DND-41 (cell line): ENCODE data around the gene IFT20.

Experiments used
- ATAC-seq: fragments of 200-7000 bp; cut with Tn5 transposase; 3 replicates; pipeline ENCODE4 v1.9.1; 2021; ENCODE audit warnings: low read depth; ENCODE audit not compliant: insufficient read depth
- DNase-seq: peaks from one replicate; pipeline ENCODE4 v3.0.0-alpha.2; 2020
- H2AFZ ChIP-seq: 2 replicates; pipeline ENCODE4 v1.6.0; 2012; ENCODE audit warnings: low read depth, low read length
- H3K27ac ChIP-seq: 2 replicates; pipeline ENCODE4 v1.5.1; 2012; ENCODE audit warnings: low read length, inconsistent platforms
- H3K27me3 ChIP-seq: fragments of 200-600 bp; sonication (generic); 2 replicates; pipeline ENCODE4 v1.6.0; 2012; ENCODE audit warnings: low read length, mild to moderate bottlenecking, inconsistent platforms; ENCODE audit not compliant: insufficient read depth, poor library complexity
- H3K36me3 ChIP-seq: 2 replicates; pipeline ENCODE4 v1.5.1; 2012; ENCODE audit warnings: low read length, inconsistent platforms; ENCODE audit not compliant: insufficient read depth
- H3K4me1 ChIP-seq: 2 replicates; pipeline ENCODE4 v1.5.1; 2012; ENCODE audit warnings: mild to moderate bottlenecking, low read length; ENCODE audit not compliant: insufficient read depth
- H3K4me2 ChIP-seq: 2 replicates; pipeline ENCODE4 v1.6.0; 2012; ENCODE audit warnings: mild to moderate bottlenecking, moderate library complexity, low read length, inconsistent platforms; ENCODE audit not compliant: insufficient read depth
- H3K4me3 ChIP-seq, 2 experiments: fragments of 200-600 bp in 1 of 2; shearing (Covaris generic) in 1 of 2; 2 replicates each; pipeline ENCODE4 v1.5.1; 2012 to 2016; ENCODE audit warnings: inconsistent platforms in 2 of 2, low read length in 2 of 2, mild to moderate bottlenecking in 2 of 2, low read depth in 1 of 2, moderate library complexity in 1 of 2
- H3K79me2 ChIP-seq: 2 replicates; pipeline ENCODE4 v1.6.0; 2012; ENCODE audit warnings: low read length, inconsistent platforms; ENCODE audit not compliant: insufficient read depth
- H3K9ac ChIP-seq: 2 replicates; pipeline ENCODE4 v1.6.0; 2012; ENCODE audit warnings: low read depth, mild to moderate bottlenecking, inconsistent platforms, low read length, moderate library complexity
- H3K9me3 ChIP-seq: 2 replicates; pipeline ENCODE4 v1.5.1; 2012; ENCODE audit warnings: low read length, moderate library complexity, mild to moderate bottlenecking, inconsistent platforms; ENCODE audit not compliant: insufficient read depth, severe bottlenecking
- H4K20me1 ChIP-seq: 2 replicates; pipeline ENCODE4 v1.6.0; 2012; ENCODE audit warnings: low read length; ENCODE audit not compliant: insufficient read depth
- CTCF ChIP-seq: IDR thresholded peaks from 2 replicates; pipeline ENCODE4 v1.5.1; 2012; ENCODE audit warnings: borderline replicate concordance, low read length, moderate library complexity, mild to moderate bottlenecking; ENCODE audit not compliant: poor library complexity, severe bottlenecking; ENCODE audit errors: extremely low read depth
- EZH2 ChIP-seq: IDR thresholded peaks from 3 replicates; pipeline ENCODE4 v1.6.1; 2012; ENCODE audit warnings: borderline replicate concordance, low read depth, mild to moderate bottlenecking, moderate library complexity, low read length, inconsistent platforms; ENCODE audit not compliant: severe bottlenecking

The IFT20 gene

GRCh38 chr17:28365487-28365886 is 30.2 kb upstream of the IFT20 start:
- Histone ChIP-seq H3K9ac (no peak overlapping the region), H3K27ac (no peak overlapping the region), H3K9me3 (no peaks in the 10 kb centered on the region), H3K4me3 (no peak overlapping the region), H4K20me1 (peaks cover 4% of the 10 kb centered on the region), H3K4me1 (no peaks in the 10 kb centered on the region), H3K27me3 (no peaks in the 10 kb centered on the region), H3K4me2 (no peak overlapping the region), H3K36me3 (peaks cover 25% of the 10 kb centered on the region), H2AFZ (no peak overlapping the region), H3K79me2 (no peaks in the 10 kb centered on the region)
- DNase-seq (no peak), ATAC-seq (no peak)
- TF ChIP-seq EZH2 = no peak
- no peak for TF ChIP-seq CTCF

GRCh38 chr17:28364665-28365363 is 29.5 kb upstream of the IFT20 start, which contains the start of gene SEBOX:
TSS of gene SEBOX (minus strand) at chr17:28365199. CDS start at chr17:28365151, 48 bp downstream.
- no peaks in the 10 kb centered on the region for H3K27me3 ChIP-seq
- no peak within 1 kb of the TSS for H3K4me3 ChIP-seq
- peaks cover 4% of the 10 kb centered on the region; the same call in 1 of the 2 replicates for H4K20me1 ChIP-seq
- no peaks in the 10 kb centered on the region for H3K9me3 ChIP-seq
- no peak within 1 kb of the TSS for H3K27ac ChIP-seq
- ATAC-seq = no peak
- DNase-seq = no peak
- no peak within 1 kb of the TSS for H2AFZ ChIP-seq
- H3K36me3 ChIP-seq = peaks cover 31% of the 10 kb centered on the region
- no peaks in the 10 kb centered on the region for H3K4me1 ChIP-seq
- H3K9ac ChIP-seq = no peak within 1 kb of the TSS
- H3K79me2 ChIP-seq = no peaks in the 10 kb centered on the region
- TF ChIP-seq EZH2 = no peak
- no peak for TF ChIP-seq CTCF
- H3K4me2 ChIP-seq = no peak within 1 kb of the TSS

GRCh38 chr17:28363776-28364650 is 28.7 kb upstream of the IFT20 start:
- Histone ChIP-seq H3K9me3 (no peaks in the 10 kb centered on the region), H4K20me1 (peaks cover 4% of the 10 kb centered on the region; the same call in 1 of the 2 replicates), H3K27ac (no peak overlapping the region), H3K4me2 (no peak overlapping the region), H3K27me3 (no peaks in the 10 kb centered on the region), H3K9ac (no peak overlapping the region), H3K36me3 (peaks cover 37% of the 10 kb centered on the region), H3K4me1 (peaks cover 3% of the 10 kb centered on the region; the same call in 1 of the 2 replicates), H2AFZ (no peak overlapping the region), H3K79me2 (peaks cover 3% of the 10 kb centered on the region; the same call in 1 of the 2 replicates), H3K4me3 (no peak overlapping the region)
- no peak for ATAC-seq
- DNase-seq = no peak
- TF ChIP-seq EZH2 (no peak), CTCF (no peak)
